Neural progenitor cell (in vitro differentiated cells): ENCODE results near the gene HNF1B. TPM values are rescaled to one million over a fixed set of nuclear protein-coding genes. Genes with fewer than 3 reads are reported as not detected.

ENCODE experiments used
- DNase-seq: peaks from one replicate; pipeline ENCODE4 v3.0.0-alpha.2; 2016; ENCODE audit warnings: low spot score
- H2AFZ ChIP-seq: fragments of 200-600 bp; sonication (generic); replicated peaks from 2 replicates; pipeline ENCODE4 v1.6.1; 2016; ENCODE audit warnings: antibody characterized with exemption
- H3F3A ChIP-seq: fragments of 200-600 bp; sonication (generic); 2 replicates; pipeline ENCODE4 v1.6.1; 2016; ENCODE audit warnings: antibody characterized with exemption, low read depth
- H3K27ac ChIP-seq: fragments of 200-600 bp; sonication (generic); 2 replicates; pipeline ENCODE4 v1.5.1; 2016; ENCODE audit warnings: mild to moderate bottlenecking
- H3K27me3 ChIP-seq: fragments of 200-600 bp; sonication (generic); 2 replicates; pipeline ENCODE4 v1.6.1; 2016; ENCODE audit warnings: mild to moderate bottlenecking, moderate library complexity
- H3K36me3 ChIP-seq: fragments of 200-600 bp; sonication (generic); 2 replicates; pipeline ENCODE4 v1.5.1; 2016
- H3K4me1 ChIP-seq: fragments of 200-600 bp; sonication (generic); 2 replicates; pipeline ENCODE4 v1.6.1; 2016; ENCODE audit warnings: mixed run types
- H3K4me2 ChIP-seq: fragments of 200-600 bp; sonication (generic); 2 replicates; pipeline ENCODE4 v1.6.1; 2016
- H3K4me3 ChIP-seq: fragments of 200-600 bp; sonication (generic); 2 replicates; pipeline ENCODE4 v1.5.1; 2016
- H3K79me2 ChIP-seq: fragments of 200-600 bp; sonication (generic); 2 replicates; pipeline ENCODE4 v1.6.1; 2016; ENCODE audit warnings: low read depth
- H3K9ac ChIP-seq: fragments of 200-600 bp; sonication (generic); 2 replicates; pipeline ENCODE4 v1.6.1; 2016
- H3K9me3 ChIP-seq: fragments of 200-600 bp; sonication (generic); 2 replicates; pipeline ENCODE4 v1.5.1; 2016; ENCODE audit warnings: low read depth
- H4K20me1 ChIP-seq: fragments of 200-600 bp; sonication (generic); 2 replicates; pipeline ENCODE4 v1.6.1; 2016; ENCODE audit warnings: low read depth
- H3K27ac Mint-ChIP-seq: 3 replicates; pipeline ENCODE4 v1.8.0; 2021; ENCODE audit warnings: mixed read lengths
- H3K27me3 Mint-ChIP-seq: 2 replicates; pipeline ENCODE4 v1.8.0; 2022; ENCODE audit warnings: low read depth, mild to moderate bottlenecking, inconsistent platforms, moderate library complexity, mixed read lengths; ENCODE audit not compliant: insufficient read depth
- H3K36me3 Mint-ChIP-seq: 3 replicates; pipeline ENCODE4 v1.8.0; 2021; ENCODE audit warnings: mixed read lengths
- H3K4me1 Mint-ChIP-seq: 3 replicates; pipeline ENCODE4 v1.8.0; 2021; ENCODE audit warnings: mixed read lengths
- H3K4me3 Mint-ChIP-seq: 3 replicates; pipeline ENCODE4 v1.8.0; 2021; ENCODE audit warnings: mild to moderate bottlenecking, moderate library complexity, mixed read lengths
- H3K9me3 Mint-ChIP-seq: 3 replicates; pipeline ENCODE4 v1.8.0; 2020; ENCODE audit warnings: mixed read lengths
- EZH2 ChIP-seq: fragments of 200-600 bp; sonication (generic); IDR thresholded peaks from 2 replicates; pipeline ENCODE4 v1.6.1; 2017; ENCODE audit warnings: antibody characterized with exemption, mild to moderate bottlenecking, moderate library complexity
- EZH2phosphoT487 ChIP-seq: fragments of 200-600 bp; sonication (generic); IDR thresholded peaks from 2 replicates; pipeline ENCODE4 v1.6.1; 2017; ENCODE audit warnings: antibody characterized with exemption
- total RNA-seq: library from RNA; depleted of rRNA; stranded (reverse); fragments of >200 nt; gene quantifications from 2 replicates; pipeline ENCODE4 v1.2.3, GENCODE V29; 2015; ENCODE audit warnings: low replicate concordance
- TF ChIP-seq, protein P1 (sequence below): fragments of 200-600 bp; sonication (generic); IDR thresholded peaks from 2 replicates; pipeline ENCODE4 v1.5.1; 2017; ENCODE audit warnings: antibody characterized with exemption, mild to moderate bottlenecking

The HNF1B gene
- total RNA-seq, 1 donor from 2014 or later: not detected

DNA sequence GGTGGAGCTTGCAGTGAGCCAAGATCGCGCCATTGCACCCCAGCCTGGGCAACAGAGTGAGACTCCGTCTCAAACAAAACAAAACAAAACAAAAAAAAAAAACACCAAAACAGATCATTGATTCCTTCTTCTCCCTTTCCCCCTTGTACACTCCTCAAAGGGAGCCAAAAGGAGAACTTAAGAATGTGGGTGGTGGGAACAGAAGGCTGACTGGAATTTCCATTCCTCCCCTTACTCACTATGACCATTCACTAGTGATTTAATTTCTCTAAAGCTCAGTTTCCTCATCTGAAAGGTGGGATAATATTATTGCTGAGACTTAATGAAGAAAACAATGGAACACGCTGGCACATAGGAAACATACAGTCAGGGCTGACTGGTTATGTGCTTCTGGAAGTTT lies 17.1 kb upstream of the HNF1B start:
- Histone ChIP-seq H3K79me2 (no peaks in the 10 kb centered on the region), H3K27ac (no peak overlapping the region), H3K4me1 (peaks cover 6% of the 10 kb centered on the region), H3K27me3 (peaks cover 4% of the 10 kb centered on the region), H3K4me3 (no peak overlapping the region), H2AFZ (no peak overlapping the region), H3F3A (no peaks in the 10 kb centered on the region), H3K9ac (no peak overlapping the region), H3K36me3 (no peaks in the 10 kb centered on the region), H4K20me1 (no peaks in the 10 kb centered on the region), H3K9me3 (no peaks in the 10 kb centered on the region), H3K4me2 (no peak overlapping the region)
- Mint-ChIP-seq H3K4me1 (no peaks in the 10 kb centered on the region), H3K27ac (no peak overlapping the region), H3K27me3 (peaks cover 2% of the 10 kb centered on the region), H3K4me3 (no peak overlapping the region), H3K9me3 (no peaks in the 10 kb centered on the region), H3K36me3 (no peaks in the 10 kb centered on the region)
- no peak for DNase-seq
- TF ChIP-seq EZH2phosphoT487: no peak
- TF ChIP-seq, protein P1, sequence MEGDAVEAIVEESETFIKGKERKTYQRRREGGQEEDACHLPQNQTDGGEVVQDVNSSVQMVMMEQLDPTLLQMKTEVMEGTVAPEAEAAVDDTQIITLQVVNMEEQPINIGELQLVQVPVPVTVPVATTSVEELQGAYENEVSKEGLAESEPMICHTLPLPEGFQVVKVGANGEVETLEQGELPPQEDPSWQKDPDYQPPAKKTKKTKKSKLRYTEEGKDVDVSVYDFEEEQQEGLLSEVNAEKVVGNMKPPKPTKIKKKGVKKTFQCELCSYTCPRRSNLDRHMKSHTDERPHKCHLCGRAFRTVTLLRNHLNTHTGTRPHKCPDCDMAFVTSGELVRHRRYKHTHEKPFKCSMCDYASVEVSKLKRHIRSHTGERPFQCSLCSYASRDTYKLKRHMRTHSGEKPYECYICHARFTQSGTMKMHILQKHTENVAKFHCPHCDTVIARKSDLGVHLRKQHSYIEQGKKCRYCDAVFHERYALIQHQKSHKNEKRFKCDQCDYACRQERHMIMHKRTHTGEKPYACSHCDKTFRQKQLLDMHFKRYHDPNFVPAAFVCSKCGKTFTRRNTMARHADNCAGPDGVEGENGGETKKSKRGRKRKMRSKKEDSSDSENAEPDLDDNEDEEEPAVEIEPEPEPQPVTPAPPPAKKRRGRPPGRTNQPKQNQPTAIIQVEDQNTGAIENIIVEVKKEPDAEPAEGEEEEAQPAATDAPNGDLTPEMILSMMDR: no peak

DNA sequence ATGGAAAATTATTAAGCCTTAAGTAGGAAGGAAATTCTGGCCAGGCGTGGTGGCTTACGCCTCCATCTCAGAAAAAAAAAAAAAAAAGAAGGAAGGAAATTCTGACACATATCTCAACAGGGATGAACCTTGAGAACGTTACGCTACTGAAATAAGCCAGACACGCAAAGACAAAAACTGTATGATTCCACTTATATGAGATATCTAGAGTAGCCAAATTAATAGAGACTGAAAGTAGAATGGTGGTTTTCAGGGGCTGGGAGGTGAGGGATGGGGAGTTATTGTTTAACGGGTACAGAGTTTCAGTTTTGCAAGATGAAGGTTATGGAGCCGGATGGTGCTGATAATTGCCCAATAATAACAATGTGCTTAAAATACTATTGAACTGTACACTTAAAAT lies 16.2 kb upstream of the HNF1B start:
- Mint-ChIP-seq H3K36me3 (no peaks in the 10 kb centered on the region), H3K27ac (no peak overlapping the region), H3K27me3 (peaks cover 2% of the 10 kb centered on the region), H3K4me1 (no peaks in the 10 kb centered on the region), H3K4me3 (no peak overlapping the region), H3K9me3 (no peaks in the 10 kb centered on the region)
- Histone ChIP-seq H2AFZ (no peak overlapping the region), H3K4me3 (no peak overlapping the region), H3K9ac (no peak overlapping the region), H3K36me3 (no peaks in the 10 kb centered on the region), H3K27ac (no peak overlapping the region), H3K79me2 (no peaks in the 10 kb centered on the region), H4K20me1 (no peaks in the 10 kb centered on the region), H3K27me3 (peaks cover 4% of the 10 kb centered on the region), H3K9me3 (no peaks in the 10 kb centered on the region), H3K4me2 (no peak overlapping the region), H3F3A (no peaks in the 10 kb centered on the region), H3K4me1 (peaks cover 6% of the 10 kb centered on the region)
- no peak for DNase-seq
- TF ChIP-seq EZH2: no peak
- TF ChIP-seq EZH2phosphoT487: no peak
- TF ChIP-seq, protein P1: no peak

DNA sequence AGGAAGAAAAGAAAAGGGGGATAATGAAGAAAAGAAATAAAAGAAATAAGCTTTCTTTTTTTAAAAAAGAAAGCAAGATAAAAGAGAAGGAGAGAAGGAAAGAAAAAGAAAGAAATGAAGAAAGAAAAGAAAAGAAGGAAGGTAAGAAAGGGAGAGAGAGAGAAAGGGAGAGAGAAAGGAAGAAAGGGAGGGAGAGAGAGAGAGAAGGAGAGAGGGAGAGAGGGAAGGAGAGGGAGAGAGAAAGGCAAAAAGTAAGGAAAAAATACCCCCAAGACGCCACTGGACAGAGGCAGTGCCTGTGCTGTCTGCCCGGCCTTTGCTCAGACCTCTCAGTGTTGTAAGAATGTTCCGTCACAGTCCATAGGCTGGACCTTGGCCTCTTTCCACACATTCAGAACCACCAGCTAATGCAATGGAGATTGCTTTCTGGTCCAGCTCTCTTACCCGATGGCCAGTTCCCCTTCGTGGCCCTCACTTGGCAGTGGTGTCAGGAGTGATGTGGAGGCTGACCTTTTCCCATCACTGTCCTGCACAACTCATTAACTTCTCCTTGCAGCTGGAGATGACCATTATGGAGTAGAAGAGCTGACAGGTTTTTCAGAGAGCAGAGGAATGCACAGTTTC lies 14.3 kb upstream of the HNF1B start:
- Histone ChIP-seq H3K4me2 (no peak overlapping the region), H3K79me2 (no peaks in the 10 kb centered on the region), H3K27ac (no peak overlapping the region), H3K27me3 (peaks cover 4% of the 10 kb centered on the region), H3K4me1 (no peaks in the 10 kb centered on the region), H2AFZ (no peak overlapping the region), H3K4me3 (no peak overlapping the region), H3F3A (no peaks in the 10 kb centered on the region), H3K9me3 (no peaks in the 10 kb centered on the region), H3K9ac (no peak overlapping the region), H4K20me1 (no peaks in the 10 kb centered on the region), H3K36me3 (no peaks in the 10 kb centered on the region)
- Mint-ChIP-seq H3K27ac (no peak overlapping the region), H3K4me3 (no peak overlapping the region), H3K36me3 (no peaks in the 10 kb centered on the region), H3K4me1 (no peaks in the 10 kb centered on the region), H3K27me3 (peaks cover 2% of the 10 kb centered on the region), H3K9me3 (no peaks in the 10 kb centered on the region)
- TF ChIP-seq, protein P1: no peak
- TF ChIP-seq EZH2 (no peak), EZH2phosphoT487 (no peak)
- DNase-seq: no peak
